Activated CD4-positive, CD25-positive, alpha-beta regulatory T cell (primary cell): Measurements from ENCODE around the gene CEACAM6.

Experiments
- DNase-seq, 4 experiments: peaks; one replicate each; lab custom pipeline; 2025; lab: John Stamatoyannopoulos, UW

Gene CEACAM6

DNA sequence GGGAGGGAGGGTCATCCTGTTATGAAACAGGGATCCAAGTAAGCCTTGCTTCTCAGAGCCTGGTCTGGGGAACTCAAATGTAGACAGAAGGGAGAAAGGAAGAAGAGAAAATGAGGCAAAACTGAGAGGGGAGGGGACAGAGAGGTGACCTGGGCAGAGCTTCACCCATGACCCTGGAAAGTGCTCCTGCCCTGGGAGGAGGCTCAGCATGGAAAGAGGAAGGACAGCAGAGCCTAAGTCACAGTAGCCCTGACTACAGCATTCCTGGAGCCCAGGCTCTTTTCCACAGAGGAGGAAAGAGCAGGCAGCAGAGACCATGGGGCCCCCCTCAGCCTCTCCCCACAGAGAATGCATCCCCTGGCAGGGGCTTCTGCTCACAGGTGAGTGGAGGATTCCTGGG, 41.0 kb downstream of the CEACAM6 start, which contains the start of gene CEACAM3:
CEACAM3 (plus strand) TSS at position 226 of the 400 bp plus-strand sequence; CDS start at position 317, 91 bp downstream.
- no peak for DNase-seq

DNA sequence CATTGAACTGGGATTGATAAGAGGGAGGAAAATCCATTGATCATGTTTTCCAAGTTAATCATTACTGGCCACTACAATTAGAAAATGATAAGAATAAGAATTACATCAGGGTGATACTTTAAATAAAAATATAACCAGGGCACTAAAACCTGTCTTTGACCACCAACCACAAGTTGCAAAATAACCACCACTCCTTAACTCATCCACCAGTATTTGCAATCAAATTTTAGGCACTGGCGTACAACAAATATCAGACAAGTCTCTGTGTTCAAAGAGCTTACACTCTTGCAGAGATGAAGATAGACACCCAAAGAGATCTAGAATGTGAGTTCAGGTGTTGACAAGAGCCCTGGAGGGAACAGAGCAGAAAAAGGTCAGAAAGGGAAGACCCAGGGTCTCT, 41.6 kb downstream of the CEACAM6 start:
- DNase-seq: no peak

- no peak for DNase-seq
Observed at GRCh38 chr19:41799444-41800000, 44.2 kb downstream of the CEACAM6 start.

DNA sequence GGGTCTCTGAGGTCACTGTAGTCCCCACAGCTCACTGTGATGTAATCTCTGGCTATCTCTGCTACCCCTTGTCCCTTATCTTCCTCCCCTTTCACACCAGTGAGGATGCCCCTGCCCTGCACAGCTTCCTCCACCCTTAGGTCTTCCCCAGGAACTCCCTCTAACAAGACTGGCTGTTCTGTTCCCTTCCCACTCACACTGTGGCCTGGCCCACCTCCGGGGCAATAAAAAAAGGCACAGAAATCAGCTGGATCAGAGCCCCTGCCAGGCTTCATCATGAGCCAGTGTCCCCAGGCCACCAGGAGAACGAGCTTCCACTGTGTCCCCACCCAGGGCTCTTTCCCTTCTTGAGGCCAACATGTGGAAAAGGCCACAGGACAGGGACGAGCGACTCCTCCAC, 45.7 kb downstream of the CEACAM6 start:
- DNase-seq: no peak

DNA sequence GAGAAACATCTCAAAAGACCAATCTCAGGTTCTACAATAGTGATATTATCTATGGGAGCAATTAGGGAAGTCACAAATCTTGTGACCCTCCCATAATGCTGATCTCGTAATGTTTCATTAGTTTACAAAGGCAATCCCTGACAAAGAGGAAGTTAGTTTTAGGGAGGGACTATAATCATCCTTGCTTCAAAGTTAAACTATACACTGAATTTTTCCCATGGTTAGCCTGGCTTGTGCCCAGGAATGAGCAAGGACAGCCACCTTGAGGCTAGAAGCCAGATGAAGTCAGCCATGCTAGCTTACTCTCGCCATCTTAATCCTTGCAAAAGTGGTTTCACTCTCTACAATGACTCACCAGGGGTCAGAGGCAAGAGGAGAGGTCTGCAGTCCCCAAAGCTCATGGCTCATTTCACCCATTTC, 46.5 kb downstream of the CEACAM6 start:
- DNase-seq: no peak

- DNase-seq: no peak
Observed at GRCh38 chr19:41802770-41803169, 47.4 kb downstream of the CEACAM6 start.

DNA sequence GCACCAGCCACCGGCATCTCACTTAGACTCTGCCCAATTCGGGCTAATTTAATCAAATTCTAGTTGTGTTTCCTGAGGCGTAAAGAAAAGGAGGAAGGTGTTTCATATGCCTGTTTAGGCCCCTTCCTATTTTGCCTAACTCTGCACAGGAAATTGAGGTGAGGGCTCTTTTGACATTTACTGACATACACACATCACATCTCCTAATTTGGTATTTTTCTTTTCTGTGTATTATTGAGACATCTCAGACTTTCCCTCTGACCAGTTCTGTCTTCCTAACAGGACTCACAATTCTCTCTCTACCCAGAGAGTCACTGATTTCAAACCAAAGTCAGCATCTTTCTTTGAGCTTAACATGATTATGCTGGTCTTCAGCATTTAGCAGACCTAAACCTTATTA, 49.0 kb downstream of the CEACAM6 start:
- DNase-seq: no peak

DNA sequence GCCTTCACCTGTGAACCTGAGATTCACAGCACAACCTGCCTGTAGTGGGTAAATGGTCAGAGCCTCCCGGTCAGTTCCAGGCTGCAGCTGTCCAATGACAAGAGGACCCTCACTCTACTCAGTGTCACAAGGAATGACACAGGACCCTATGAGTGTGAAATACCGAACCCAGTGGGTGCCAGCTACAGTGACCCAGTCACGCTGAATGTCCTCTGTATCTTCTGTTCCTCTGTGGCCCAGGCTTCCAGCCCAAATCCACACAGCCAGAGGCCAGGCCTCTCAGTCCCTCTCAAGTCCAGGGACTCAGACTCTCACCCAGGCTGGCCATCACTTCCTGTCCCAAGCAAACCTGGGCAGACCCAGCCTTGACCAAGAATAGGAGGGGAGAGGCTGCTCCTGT, 51.8 kb downstream of the CEACAM6 start:
- DNase-seq: no peak

DNA sequence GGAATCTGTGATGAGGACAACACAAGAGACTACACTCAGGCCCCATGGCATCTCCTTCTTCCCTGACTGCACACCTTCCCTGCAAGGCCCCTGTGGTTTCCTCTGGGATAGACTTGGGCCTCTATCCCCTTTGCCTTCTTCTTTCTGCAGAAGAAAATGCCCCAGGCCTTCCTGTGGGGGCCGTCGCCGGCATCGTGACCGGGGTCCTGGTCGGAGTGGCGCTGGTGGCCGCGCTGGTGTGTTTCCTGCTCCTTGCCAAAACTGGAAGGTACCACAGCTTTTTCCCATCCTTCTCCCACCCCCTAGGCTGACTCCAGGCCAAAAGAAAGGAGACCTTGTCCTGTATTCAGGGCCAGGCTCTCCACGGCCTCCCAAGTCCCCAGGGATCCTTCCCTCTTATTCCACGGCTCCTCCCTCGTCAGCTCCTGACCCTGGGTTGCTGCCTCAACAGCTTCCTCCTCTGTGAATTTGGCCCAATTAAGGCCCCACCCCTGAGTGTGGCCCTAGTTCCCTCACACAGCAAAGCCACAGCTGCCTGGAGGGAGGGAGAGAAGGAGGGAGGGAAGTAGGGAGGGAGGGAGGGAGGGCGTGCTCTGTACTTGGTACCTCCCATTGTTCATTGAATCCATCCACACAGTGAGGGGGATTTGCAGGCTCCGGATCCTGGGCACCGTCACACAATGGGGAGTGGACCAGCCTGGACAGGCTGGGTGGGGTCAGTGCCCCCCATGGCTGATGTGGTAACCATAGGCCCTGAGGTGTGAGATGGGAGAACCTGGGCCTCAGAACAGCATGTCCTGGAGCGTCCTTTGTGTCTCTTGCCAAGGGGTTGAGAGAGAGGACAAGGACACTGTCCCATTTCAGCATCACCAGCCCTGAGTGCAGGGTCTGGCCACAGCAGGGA, 53.6 kb downstream of the CEACAM6 start:
- DNase-seq: no peak

GRCh38 chr19:41810301-41810700, 55.0 kb downstream of the CEACAM6 start:
- DNase-seq: no peak

- DNase-seq: no peak
Observed at GRCh38 chr19:41811036-41811435, 55.7 kb downstream of the CEACAM6 start.

- no peak for DNase-seq
Observed at GRCh38 chr19:41811981-41812380, 56.7 kb downstream of the CEACAM6 start.

DNA sequence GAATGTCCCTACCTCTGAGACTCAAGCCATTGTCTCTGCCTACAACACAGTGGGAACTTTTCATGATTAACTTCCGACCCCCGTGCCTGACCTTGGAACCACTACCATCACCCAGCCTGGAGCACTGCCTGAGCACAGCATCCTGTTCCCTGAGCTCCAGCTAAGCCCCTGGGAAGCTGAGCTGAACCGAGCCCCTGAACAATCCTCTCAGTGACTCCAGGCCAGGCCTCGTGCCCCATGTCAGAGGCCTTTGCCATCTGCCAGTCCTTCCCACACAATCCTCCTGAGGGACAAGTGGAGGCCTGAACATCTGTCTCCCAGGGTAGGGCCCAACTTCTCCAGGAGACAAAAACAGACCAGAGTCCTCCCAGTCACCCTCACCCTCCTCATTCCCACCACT, 58.6 kb downstream of the CEACAM6 start:
- no peak for DNase-seq

DNA sequence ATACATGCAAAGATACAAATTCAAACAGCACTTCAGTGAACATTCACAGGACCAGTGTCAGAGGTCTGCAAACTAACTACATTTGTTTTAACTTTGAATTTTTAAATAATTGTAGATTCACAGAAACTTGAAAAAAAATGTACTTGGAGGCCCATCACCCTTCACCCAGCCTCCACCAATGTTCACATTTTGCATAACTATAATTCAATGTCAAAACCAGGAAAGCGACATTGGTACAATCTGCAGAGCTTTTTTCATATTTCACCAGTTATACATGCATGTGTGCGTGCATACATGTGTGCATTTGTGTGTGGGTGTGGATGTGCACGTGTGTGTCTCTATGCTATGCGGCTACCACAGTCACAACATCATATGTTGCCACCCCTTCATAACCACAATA, 60.0 kb downstream of the CEACAM6 start:
- DNase-seq: no peak

- no peak for DNase-seq
Observed at GRCh38 chr19:41816761-41817160, 61.4 kb downstream of the CEACAM6 start.

- no peak for DNase-seq
Observed at GRCh38 chr19:41821003-41821735, 65.8 kb downstream of the CEACAM6 start.
